ENCODE results near the gene C8G.

C8G gene

DNA sequence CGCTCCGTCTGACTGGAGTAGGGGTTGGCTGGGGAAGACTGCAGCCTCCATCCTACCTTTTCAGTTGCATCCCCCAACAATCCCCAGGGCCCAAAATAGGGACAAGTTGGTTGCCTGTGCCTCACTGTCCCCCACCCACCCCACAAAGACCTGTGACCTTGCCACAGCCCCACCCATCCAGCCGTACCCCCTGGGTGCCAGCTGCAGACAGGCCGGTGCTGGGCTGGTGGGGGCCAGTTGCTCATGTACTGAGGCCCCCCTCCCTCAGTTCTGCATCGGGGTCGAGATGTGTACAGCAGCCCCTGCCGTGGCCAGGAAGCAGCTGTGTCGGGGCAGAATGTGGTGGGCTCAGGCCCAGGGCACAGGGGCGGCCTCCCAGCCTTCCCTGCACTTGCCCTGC lies 38.1 kb downstream of the C8G start:
- no peak for DNase-seq (ENCODE audit: low read depth)

DNA sequence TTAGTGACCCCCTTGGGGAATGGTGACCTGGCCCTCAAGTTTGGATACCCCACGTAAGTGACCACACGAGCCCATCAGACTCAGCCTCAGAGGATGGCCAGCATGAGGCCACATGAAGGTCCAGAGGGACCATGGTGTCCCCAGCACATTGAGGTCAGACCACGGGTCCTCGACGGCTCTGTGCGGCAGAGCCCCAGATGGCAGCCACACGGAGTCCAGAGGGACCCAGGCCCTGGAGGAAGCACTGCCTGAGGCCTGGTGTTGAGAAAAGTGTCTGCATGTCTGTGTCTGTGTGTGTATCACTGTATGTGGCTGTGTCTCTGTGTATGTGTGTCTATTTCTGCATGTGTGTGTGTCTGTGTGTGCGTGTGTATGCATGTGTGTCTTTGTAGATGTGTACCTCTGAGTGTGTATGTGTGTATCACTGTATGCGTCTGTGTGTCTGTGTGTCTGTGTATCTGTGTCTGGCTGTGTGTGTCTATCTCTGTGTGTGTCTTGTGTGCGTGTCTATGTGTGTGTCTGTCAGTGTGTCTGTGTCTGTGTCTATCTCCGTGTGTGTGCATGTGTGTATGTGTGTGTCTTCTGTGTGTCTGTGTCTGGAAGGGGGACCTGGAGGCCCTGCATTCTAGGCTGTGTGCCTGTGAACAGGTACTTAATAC lies 38.7 kb downstream of the C8G start:
- DNase-seq (ENCODE audit: low read depth), result no peak

DNA sequence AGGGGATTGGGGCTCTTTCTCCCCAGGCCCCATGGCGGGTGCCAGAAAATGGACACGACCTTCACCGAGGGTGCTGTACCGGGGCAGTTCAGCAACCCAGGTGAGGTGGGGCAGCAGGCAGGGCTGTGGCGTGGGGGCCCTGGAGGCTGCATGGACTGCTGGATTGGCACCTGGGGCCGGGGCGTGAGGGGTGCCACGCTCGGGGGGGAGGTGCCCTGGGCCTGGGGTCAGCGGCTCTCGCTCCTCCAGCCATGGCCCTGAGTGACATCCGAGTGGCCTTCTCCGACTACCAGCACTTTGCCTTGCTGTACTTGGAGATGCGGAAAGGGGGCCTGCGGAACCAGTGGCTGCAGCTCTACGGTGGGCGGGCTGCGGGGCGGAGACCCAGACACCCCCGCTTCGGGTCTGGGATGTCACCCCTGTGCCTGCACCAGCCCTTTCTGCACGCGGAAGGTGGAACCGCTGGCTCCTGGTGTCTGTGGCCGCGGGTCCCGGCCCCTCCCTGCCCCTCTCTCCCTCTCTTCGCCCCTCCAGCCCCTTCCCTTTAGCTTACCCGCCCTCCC lies 39.5 kb downstream of the C8G start:
- no peak for DNase-seq (ENCODE audit: low read depth)

DNA sequence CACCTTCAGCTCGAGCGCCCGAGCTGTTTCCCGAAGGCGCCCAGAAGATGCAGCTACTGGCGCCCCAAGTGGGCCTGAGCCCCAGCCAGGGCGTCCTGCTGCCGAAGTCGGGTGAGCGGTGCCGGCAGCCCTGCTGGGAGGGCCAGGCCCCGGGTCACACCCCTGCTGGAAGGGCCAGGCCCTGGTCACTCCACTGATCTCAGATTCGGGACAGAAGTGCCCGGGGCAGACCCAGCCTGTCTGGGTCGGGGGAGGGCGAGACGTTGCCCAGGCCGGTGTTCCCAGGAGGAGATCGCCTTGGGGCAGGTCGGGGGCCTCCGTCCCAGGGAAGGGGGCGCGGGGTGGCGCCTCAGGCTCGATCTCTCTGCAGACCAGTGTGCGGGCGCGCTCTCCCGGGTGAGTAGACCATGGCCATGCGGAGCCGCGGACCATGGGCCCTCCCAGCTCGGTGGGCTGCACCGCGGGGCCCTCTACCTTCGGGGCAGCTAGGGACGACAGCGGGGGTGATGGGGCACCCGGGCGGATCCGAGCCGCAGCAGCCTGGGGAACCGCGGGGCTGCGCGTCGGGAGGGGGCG lies 40.1 kb downstream of the C8G start:
- no peak for DNase-seq (ENCODE audit: low read depth)

DNA sequence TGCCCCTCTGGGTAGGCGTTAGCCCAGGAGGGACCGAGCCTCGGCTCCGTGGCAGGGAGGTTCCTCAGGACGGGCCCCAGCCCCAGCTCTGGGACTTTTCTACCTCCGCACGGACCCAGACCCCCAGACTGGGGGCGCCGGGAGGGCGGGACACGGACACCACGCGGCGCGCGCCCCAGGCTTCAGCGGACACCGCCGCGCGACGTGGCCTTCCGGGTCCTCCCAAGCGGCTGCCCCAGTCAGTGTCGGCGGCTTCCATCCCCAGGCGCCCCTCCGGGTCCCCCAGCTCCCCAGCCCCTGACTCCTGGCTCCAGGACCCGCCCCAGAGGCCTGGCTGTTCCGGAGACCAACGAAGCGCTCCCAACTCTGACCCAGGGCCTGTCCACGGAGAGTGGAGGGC lies 40.8 kb downstream of the C8G start:
- DNase-seq (ENCODE audit: low read depth), result no peak

DNA sequence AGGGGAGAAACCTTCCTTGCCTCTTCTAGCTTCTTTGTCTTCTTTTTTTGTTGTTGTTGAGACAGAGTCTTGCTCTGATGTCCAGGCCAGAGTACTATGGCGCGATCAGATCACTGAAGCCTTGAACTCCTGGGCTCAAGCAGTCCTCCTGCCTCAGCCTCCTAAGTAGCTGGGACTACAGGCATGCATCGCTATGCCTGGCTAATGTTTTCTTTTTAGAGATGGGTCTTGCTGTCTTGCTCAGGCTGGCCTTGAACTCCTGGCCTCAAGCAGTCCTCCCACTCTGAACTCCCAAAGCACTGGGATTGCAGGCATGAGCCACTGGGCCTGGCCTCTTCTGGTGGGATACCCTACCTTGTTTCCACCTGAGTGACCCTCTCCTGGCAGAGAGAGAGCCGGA lies 43.8 kb downstream of the C8G start:
- DNase-seq (ENCODE audit: low read depth), result no peak

DNA sequence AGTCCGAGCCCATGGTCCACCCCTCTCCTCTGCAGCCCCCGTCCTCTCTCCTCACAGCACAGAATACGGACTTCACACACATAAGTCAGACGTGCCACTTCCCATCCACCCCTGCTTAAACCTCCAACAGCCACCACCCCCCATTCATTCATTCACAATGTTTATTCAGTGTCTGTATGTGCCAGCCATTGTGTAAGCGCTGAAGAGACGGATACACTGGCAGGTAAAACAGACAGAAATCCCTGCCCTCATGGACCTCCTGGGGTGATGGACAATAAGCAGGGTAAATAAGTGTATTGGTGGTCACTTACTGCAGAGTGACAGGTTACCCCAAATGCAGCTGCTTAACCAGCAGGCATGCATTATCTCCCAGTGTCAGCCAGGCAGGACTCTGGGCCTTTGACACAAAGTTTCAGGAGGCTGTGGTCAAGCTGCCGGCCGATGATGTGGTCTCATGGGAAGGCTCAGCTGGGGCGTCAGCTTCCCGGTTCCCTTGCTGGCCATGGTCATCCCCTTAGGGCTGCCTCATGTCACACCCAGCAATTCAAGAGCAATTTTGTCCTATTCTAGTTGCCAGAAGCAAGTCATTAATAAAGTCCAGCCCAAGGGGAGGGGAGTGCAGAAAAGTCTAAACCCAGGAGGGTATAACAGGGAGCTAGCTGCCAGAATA lies 45.3 kb downstream of the C8G start:
- no peak for DNase-seq (ENCODE audit: low read depth)

DNA sequence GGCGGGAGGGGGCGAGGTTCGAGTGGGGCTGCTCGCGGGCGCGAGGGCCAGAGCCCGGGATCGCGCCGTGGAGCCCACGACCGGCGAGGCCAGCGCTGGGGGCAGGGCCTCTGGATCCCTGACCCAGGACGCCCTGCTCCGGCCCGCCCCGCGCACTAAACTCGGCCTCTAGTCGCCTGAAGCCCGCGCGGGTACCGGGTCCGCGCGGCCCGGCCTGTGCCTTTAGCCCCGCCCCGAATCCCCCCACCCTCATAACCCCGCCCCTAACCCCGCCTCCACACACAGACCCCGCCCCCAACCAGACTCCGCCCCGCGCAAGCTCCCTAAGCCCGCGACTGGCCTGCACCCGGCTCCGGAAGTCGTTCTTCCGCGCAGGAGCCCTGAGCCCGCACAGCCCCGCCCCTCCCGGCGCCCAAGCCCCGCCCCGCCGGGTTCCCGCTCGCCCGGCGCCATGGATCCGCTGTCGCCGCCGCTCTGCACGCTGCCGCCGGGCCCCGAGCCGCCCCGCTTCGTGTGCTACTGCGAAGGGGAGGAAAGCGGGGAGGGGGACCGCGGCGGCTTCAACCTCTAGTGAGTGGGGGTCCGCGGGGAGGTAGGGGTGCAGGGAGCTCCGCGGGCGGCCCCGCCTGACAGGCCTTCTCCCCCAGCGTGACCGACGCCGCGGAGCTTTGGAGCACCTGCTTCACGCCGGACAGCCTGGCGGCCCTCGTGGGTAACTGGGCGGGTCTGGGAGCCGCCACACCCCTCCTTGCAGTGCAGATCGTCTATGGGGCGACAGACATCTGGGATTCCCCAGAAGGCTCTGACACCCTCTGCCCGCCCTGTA lies 47.2 kb downstream of the C8G start, which contains the start of gene PAXX:
TSS of gene PAXX (plus strand) at position 430 of the 826 bp plus-strand sequence. CDS start at position 452, 22 bp downstream.
- DNase-seq (ENCODE audit: low read depth), result no peak

DNA sequence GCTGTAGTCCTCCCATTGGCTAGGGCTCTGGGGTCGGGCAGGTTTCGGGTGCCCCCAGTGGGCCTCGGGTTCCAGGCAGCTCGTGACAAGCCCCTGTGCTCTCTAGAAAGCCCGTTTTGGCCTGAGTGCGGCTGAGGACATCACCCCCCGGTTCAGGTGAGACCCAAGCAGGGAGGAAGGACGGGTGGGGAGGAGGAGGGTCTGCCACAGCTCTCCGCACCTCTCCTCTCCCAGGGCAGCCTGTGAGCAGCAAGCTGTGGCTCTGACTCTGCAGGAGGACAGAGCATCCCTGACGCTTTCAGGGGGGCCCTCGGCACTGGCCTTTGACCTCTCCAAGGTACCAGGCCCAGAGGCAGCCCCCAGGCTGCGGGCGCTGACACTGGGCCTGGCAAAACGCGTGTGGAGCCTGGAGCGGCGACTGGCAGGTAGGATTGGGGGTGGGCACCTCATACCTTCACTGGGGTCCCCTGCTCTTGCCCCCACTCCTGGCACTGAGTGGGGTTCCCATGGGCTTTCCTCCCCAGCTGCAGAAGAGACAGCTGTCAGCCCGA lies 47.9 kb downstream of the C8G start:
- DNase-seq (ENCODE audit: low read depth), result no peak

DNA sequence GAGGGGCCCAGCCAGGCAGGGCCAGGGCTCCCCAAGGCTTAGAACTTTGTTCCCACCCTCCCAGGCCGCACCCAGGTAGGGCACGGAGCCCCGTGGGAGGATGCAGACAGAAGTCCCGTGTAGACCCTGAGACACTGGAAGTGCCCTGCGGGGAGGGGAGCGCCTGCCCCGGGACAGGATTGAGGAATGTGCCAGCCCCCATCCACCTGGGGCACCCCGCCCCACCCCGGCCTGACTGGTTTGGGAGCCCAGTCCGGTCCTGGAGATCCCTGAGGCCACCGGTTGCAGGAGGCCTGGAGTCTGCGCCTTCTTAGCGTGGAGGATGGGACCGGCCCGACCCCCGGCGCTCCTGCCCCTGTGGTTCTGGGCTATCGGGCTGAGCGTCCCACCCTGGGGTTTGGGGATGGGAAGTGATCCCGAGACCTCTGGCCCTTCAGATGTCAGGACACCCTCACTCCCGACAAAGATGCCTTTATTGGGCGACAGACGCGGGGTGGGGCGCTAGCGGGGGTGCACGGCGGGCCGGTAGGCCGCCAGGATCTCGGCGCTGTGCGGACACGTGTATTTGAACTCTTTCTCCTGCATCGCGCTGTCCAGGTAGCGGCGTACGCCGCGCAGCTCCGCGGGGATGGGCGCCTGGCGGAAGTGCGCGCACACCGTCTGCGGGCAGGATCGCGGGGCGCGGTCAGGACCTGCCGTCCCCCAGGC lies 49.3 kb downstream of the C8G start:
- no peak for DNase-seq (ENCODE audit: low read depth)

DNA sequence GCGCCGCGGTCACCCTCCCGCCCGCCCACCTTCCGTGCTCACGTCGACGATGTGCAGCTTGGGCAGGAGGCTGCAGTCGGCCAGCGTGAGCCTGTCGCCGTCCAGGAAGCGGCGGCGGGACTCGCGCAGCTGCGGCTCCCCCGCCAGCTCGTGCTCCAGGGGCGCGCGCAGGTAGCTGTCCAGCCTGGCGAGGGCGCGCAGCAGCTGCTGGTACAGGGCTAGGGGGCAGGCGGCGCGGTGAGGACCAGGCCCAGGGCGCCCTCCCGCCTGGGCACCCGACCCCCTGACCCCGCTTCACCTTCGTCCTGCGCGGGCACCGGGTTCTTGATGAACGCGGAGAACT lies 49.8 kb downstream of the C8G start:
- no peak for DNase-seq (ENCODE audit: low read depth)

DNA sequence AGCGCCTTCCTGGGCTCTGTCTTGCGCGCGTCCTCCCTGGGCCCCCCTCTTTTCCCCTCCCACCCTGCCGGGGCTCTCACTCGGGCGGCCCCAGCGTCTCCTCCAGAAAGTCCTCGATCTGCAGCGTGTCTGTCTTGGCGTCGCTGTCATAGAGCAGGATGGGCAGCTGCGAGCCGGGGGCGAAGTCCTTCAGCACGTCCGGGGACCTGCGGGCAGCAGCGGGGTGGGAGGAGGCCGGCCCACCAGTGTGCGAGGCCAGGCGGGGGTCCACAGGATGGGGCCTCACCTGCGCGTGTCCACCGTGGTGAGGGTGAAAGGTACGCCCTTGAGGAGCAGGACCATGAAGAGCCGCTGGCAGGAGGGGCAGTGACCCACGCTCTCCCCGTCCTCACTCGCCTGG lies 50.3 kb downstream of the C8G start:
- no peak for DNase-seq (ENCODE audit: low read depth)

DNA sequence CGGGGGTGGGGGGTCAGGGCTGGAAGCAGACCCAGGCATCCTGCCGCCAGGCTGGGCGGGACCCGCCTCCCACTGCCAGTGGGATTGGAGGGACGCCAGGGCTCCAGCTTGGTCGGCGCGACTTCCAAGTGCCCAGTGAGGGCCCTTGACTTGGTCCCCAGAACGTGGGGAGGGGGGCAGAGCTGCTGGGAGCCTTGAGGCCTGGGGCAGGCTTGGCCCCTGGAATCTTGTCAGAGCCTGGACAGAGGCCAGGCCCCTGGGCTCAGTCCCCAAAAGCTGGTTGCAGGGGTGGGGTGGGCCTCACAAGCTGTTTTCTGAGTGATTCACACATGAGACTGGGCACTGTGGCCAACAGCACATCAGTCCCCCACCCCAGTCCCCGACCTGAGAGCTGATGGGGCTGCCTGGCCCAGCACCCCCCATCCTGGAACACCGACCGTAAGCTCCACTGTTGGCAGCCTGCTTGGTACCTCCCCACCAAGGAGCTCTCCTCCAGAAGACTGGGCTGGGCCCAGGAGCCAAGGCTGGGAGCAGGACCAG lies 50.8 kb downstream of the C8G start:
- DNase-seq (ENCODE audit: low read depth), result no peak
